Measurements from ENCODE around the gene EHMT1. TPM values are rescaled to one million over a fixed set of nuclear protein-coding genes. Genes with fewer than 3 reads are reported as not detected.

EHMT1 gene
- total RNA-seq, 2 experiments from 2014 or later: 66.0 to 70.8 TPM

DNA sequence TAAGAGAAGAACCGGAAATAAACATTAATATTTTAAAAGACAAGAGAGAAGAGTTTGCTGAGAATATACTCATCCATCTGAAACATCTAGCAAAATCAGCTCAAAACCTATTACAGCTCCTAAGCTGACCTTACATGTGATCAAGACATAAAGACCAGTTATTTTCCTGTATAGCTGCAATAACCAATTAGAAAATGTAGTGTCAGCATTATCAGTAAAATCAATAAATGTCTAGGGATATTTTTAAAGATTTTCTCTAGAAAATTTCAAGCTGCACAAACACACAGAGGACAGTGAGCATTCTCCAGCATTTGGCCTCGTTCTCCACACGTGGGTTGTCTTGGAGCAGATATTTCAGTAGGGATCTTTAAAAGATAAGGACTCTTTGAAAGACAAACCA, 131.2 kb downstream of the EHMT1 start:
- ChIA-PET POLR2A (no interaction called here), CTCF (interaction anchor here (1.5 kb wide), 1 partner anchor 15 kb away, joined by 3 read pairs; no protein-coding TSS in a partner anchor)
- peaks cover 44% of the 10 kb centered on the region for H3K36me3 Mint-ChIP-seq
- no peak for DNase-seq
- intact Hi-C loops (cut with micrococcal nuclease): no loop called here
- H3K9me3 Mint-ChIP-seq: peaks cover 4% of the 10 kb centered on the region
- no peak overlapping the region for H3K4me3 Mint-ChIP-seq
- H3K27ac Mint-ChIP-seq: no peak overlapping the region
- H3K27me3 Mint-ChIP-seq: no peaks in the 10 kb centered on the region
- peaks cover 9% of the 10 kb centered on the region for H3K4me1 Mint-ChIP-seq (ENCODE audit: low read depth)

DNA sequence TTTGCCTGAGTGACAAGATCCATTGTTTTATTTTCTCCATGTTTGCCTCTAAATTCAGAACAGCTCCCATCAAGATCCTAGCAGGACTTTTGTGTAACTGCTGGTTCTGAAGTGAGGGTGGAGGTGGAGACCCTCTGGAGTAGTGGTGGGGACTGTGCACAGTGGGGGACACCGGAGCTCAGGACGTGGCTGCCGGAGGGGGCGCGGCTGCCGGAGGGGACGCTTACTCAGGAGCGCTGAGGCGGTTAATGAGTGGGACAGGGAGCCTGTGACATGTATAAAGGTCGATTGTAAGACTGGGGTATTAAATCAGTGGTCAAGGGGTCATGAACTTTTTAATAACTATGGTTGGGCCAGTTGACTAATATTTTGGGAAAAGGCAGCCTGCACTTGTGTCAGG, 131.8 kb downstream of the EHMT1 start:
- intact Hi-C loops (cut with micrococcal nuclease): no loop called here
- no peaks in the 10 kb centered on the region for H3K27me3 Mint-ChIP-seq
- peaks cover 9% of the 10 kb centered on the region for H3K9me3 Mint-ChIP-seq
- CTCF ChIA-PET: no interaction called here
- no peak overlapping the region for H3K27ac Mint-ChIP-seq
- H3K4me1 Mint-ChIP-seq (ENCODE audit: low read depth): peaks cover 4% of the 10 kb centered on the region
- POLR2A ChIA-PET: no interaction called here
- H3K4me3 Mint-ChIP-seq: no peak overlapping the region
- peaks cover 47% of the 10 kb centered on the region for H3K36me3 Mint-ChIP-seq
- no peak for DNase-seq

DNA sequence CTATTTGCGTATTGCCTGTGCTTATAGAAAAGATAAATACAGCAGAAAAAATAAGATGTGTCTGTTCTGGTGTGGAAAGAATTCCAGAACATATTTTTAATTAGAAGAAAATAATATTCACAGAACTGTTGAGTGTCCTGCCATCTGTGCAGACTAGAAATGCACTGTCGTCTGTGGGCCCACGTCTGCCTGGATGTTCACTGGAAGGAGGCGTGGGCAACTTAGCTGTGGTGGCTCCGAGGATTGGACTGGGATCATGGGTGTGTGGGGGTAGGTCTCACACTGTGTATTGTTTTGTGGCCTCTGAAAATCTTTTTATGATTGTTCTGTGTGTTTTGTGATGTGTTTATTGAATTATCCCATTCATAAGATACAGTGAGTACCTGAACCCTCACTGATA, 132.8 kb downstream of the EHMT1 start:
- Mint-ChIP-seq H3K9me3 (peaks cover 12% of the 10 kb centered on the region), H3K4me1 (ENCODE audit: low read depth) (peaks cover 3% of the 10 kb centered on the region), H3K27ac (no peak overlapping the region), H3K4me3 (no peak overlapping the region), H3K36me3 (peaks cover 54% of the 10 kb centered on the region), H3K27me3 (no peaks in the 10 kb centered on the region)
- intact Hi-C loops (cut with micrococcal nuclease): no loop called here
- ChIA-PET CTCF (no interaction called here), POLR2A (interaction anchor here (0.6 kb wide), 1 partner anchor 214 kb away, joined by 3 read pairs; no protein-coding TSS in a partner anchor)
- no peak for DNase-seq

DNA sequence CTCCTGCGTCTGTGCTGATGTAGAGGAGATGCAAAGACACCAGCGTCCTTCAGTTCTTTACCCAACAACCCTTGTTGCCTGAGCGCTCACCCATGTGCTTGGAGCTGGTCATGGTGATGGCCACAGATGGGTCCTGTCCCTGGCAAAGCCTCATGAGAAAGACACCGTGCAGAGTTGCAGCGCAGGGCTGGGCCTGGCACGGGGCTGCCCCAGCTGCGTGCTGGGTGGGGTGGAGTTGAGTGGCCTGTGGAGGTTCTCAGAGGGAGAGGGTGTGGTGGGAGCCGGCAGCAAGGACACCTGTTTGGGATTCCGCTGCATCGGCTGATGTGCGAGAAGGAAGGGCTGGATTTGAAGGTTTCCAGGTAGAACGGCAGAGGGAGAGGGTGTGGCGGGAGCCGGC, 133.6 kb downstream of the EHMT1 start:
- no peak for DNase-seq
- Mint-ChIP-seq H3K36me3 (peaks cover 53% of the 10 kb centered on the region), H3K4me3 (no peak overlapping the region), H3K27ac (peak overlapping the region; percentile 39), H3K4me1 (ENCODE audit: low read depth) (peaks cover 12% of the 10 kb centered on the region), H3K9me3 (peaks cover 12% of the 10 kb centered on the region), H3K27me3 (no peaks in the 10 kb centered on the region)
- CTCF ChIA-PET: no interaction called here
- intact Hi-C loops (cut with micrococcal nuclease): no loop called here
- POLR2A ChIA-PET: no interaction called here

GRCh38 chr9:137753192-137753765, 134.5 kb downstream of the EHMT1 start:
- intact Hi-C loops (cut with micrococcal nuclease): no loop called here
- H3K4me3 Mint-ChIP-seq: no peak overlapping the region
- CTCF ChIA-PET: interaction anchor here (1.9 kb wide), 1 partner anchor 80 kb away, joined by 8 read pairs; no protein-coding TSS in a partner anchor

DNA sequence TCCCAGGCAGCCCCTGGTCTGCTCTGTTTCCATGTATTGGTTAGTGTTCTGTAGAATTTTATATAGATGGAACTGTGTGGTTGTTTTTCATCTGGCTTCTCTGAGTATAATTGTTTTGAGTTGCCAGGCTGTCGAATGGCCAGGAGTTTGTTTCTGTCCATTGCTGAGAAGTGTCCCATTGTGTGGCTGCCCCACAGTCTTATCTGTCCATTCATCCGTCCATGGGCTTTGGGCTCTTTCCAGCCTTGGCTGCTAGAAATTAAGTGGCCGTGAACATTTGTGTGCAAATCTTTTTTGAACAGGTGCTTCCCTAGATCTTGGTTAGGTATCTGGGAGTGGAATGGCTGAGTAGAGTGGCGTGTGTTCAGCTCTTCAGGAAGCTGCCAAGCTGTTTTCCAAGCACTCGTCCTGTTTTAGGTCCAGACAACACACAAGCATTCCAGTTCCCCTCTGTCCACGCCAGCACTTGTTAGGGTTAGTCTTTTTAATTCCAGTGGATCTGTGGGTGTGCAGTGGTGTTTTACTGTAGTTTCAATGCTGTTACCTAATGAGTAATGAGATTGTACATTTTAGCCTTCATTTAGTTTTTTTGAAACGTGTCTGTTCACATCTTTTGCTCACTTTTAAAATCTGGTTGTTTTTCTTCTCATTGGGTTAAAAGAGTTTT, 136.6 kb downstream of the EHMT1 start:
- intact Hi-C loops (cut with micrococcal nuclease): no loop called here
- Mint-ChIP-seq H3K4me3 (no peak overlapping the region), H3K4me1 (ENCODE audit: low read depth) (peaks cover 39% of the 10 kb centered on the region), H3K27me3 (no peaks in the 10 kb centered on the region), H3K9me3 (peaks cover 12% of the 10 kb centered on the region), H3K36me3 (peaks cover 71% of the 10 kb centered on the region), H3K27ac (no peak overlapping the region)
- ChIA-PET CTCF (interaction anchor here (1.9 kb wide), 1 partner anchor 82 kb away, joined by 8 read pairs; no protein-coding TSS in a partner anchor), POLR2A (no interaction called here)
- DNase-seq: no peak

More at GRCh38 chr9:137753192-137753765, 134.5 kb downstream of the EHMT1 start:
- DNase-seq: no peak
- H3K27me3 Mint-ChIP-seq: no peaks in the 10 kb centered on the region
- POLR2A ChIA-PET: no interaction called here
- peaks cover 20% of the 10 kb centered on the region for H3K4me1 Mint-ChIP-seq (ENCODE audit: low read depth)
- peaks cover 55% of the 10 kb centered on the region for H3K36me3 Mint-ChIP-seq
- H3K9me3 Mint-ChIP-seq: peaks cover 12% of the 10 kb centered on the region
- peak overlapping the region; percentile 18 for H3K27ac Mint-ChIP-seq

DNA sequence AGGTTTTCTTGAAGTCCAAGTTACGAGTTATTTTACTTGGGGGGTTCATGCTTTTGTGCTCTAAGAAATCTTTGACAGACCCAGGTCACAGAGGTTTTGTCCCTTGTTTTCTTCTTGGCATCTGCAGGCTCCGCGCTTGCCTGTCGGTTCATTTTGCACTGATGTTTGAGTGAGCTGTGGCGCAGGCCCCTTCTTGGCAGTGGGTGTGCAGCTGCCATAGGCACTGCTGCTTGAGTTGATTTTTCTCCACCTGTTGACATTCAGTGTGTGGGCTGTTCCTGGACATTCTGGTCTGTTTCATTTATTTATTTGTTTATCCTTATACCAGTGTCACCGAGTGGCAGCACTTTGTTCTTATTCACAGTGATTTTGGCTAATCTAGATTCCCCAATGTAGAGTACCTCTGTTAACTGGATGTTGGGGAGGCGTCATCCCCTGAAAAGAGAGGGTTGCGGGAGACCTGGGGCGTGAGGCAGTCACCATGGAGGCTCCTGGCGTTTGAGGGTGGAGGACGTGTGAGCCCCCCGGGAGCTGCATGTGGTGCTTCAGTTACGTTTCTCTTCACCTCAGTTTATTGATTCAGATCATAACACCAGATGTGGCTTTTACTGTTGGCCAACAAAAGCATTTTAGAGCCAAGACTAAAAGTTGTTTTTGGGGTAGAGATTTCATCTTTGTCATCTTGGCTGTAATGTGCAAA, 137.4 kb downstream of the EHMT1 start:
- H3K27me3 Mint-ChIP-seq: no peaks in the 10 kb centered on the region
- H3K36me3 Mint-ChIP-seq: peaks cover 67% of the 10 kb centered on the region
- H3K4me3 Mint-ChIP-seq: no peak overlapping the region
- peaks cover 12% of the 10 kb centered on the region for H3K9me3 Mint-ChIP-seq
- H3K4me1 Mint-ChIP-seq (ENCODE audit: low read depth): peaks cover 47% of the 10 kb centered on the region
- DNase-seq: no peak
- intact Hi-C loops (cut with micrococcal nuclease): no loop called here
- POLR2A ChIA-PET: no interaction called here
- CTCF ChIA-PET: no interaction called here
- H3K27ac Mint-ChIP-seq: peak overlapping the region; percentile 90

DNA sequence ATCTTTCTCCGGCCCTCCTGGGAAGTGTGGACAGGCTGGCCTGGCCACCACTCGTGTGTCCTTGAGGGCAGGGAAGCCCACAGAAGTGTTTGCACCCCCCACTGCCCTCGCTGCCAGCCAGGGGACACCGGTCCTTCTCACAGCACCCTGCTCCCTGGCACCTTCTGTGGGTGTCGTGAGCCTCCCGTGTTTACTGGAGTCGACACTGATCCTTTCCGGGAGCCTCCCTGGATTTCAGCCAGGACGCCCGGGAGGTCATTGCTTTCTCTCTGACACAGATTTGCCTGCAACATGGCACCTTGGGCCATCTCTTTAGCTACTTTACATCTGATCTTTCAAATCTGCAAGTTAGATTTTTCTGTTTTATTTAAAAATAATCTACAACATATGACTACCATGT, 138.3 kb downstream of the EHMT1 start:
- POLR2A ChIA-PET: no interaction called here
- peaks cover 52% of the 10 kb centered on the region for H3K4me1 Mint-ChIP-seq (ENCODE audit: low read depth)
- no peak overlapping the region for H3K4me3 Mint-ChIP-seq
- peak overlapping the region; percentile 90 for H3K27ac Mint-ChIP-seq
- DNase-seq: no peak
- CTCF ChIA-PET: interaction anchor here (1.0 to 2.1 kb wide), 2 partner anchors 15 to 84 kb away, joined by 3 to 9 read pairs; no protein-coding TSS in a partner anchor
- peaks cover 12% of the 10 kb centered on the region for H3K9me3 Mint-ChIP-seq
- H3K27me3 Mint-ChIP-seq: no peaks in the 10 kb centered on the region
- peaks cover 66% of the 10 kb centered on the region for H3K36me3 Mint-ChIP-seq
- intact Hi-C loops (cut with micrococcal nuclease): no loop called here

DNA sequence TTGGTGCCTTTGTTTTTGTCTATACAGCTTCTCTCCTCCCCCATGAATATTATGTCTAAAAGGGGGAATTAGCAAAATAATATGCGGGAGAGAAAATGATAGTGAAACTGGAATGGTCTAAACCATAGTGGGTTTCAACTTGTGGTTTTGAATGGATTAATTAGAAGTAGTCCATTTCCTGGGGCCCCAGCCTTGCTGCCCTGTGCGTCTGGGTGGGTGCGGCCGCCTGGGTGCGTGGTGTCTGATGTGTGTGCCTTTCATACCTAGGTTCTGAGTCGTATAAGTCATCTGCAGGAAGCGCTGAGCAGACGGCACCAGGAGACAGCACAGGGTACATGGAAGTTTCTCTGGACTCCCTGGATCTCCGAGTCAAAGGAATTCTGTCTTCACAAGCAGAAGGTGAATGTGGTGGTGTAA, 138.8 kb downstream of the EHMT1 start:
- DNase-seq: peak; percentile 78
- intact Hi-C loops (cut with micrococcal nuclease): no loop called here
- H3K9me3 Mint-ChIP-seq: peaks cover 12% of the 10 kb centered on the region
- H3K4me3 Mint-ChIP-seq: peak overlapping the region; percentile 44
- peaks cover 57% of the 10 kb centered on the region for H3K4me1 Mint-ChIP-seq (ENCODE audit: low read depth)
- no peaks in the 10 kb centered on the region for H3K27me3 Mint-ChIP-seq
- peak overlapping the region; percentile 90 for H3K27ac Mint-ChIP-seq
- ChIA-PET CTCF (interaction anchor here (1.0 to 2.1 kb wide), 2 partner anchors 15 to 85 kb away, joined by 3 to 9 read pairs; no protein-coding TSS in a partner anchor), POLR2A (no interaction called here)
- peaks cover 66% of the 10 kb centered on the region for H3K36me3 Mint-ChIP-seq

- ChIA-PET POLR2A (no interaction called here), CTCF (interaction anchor here (2.1 kb wide), 1 partner anchor 85 kb away, joined by 9 read pairs; no protein-coding TSS in a partner anchor)
- no peaks in the 10 kb centered on the region for H3K27me3 Mint-ChIP-seq
- peak overlapping the region; percentile 44 for H3K4me3 Mint-ChIP-seq
- DNase-seq: no peak
- H3K36me3 Mint-ChIP-seq: peaks cover 66% of the 10 kb centered on the region
- H3K9me3 Mint-ChIP-seq: peaks cover 12% of the 10 kb centered on the region
- H3K4me1 Mint-ChIP-seq (ENCODE audit: low read depth): peaks cover 59% of the 10 kb centered on the region
- H3K27ac Mint-ChIP-seq: peak overlapping the region; percentile 90
- intact Hi-C loops (cut with micrococcal nuclease): no loop called here
Observed at GRCh38 chr9:137758067-137758466, 139.3 kb downstream of the EHMT1 start.

- intact Hi-C loops (cut with micrococcal nuclease): no loop called here
- no peak for DNase-seq
- Mint-ChIP-seq H3K36me3 (peaks cover 69% of the 10 kb centered on the region), H3K27me3 (no peaks in the 10 kb centered on the region), H3K4me3 (no peak overlapping the region), H3K27ac (peak overlapping the region; percentile 82), H3K9me3 (peaks cover 12% of the 10 kb centered on the region), H3K4me1 (ENCODE audit: low read depth) (peaks cover 60% of the 10 kb centered on the region)
- ChIA-PET POLR2A (no interaction called here), CTCF (no interaction called here)
Observed at GRCh38 chr9:137759117-137759516, 140.3 kb downstream of the EHMT1 start.

GRCh38 chr9:137759649-137760321, 141.0 kb downstream of the EHMT1 start:
- Mint-ChIP-seq H3K36me3 (peaks cover 70% of the 10 kb centered on the region), H3K4me3 (no peak overlapping the region), H3K4me1 (ENCODE audit: low read depth) (peaks cover 61% of the 10 kb centered on the region), H3K27me3 (no peaks in the 10 kb centered on the region), H3K27ac (peak overlapping the region; percentile 82), H3K9me3 (peaks cover 10% of the 10 kb centered on the region)
- intact Hi-C loops (cut with micrococcal nuclease): no loop called here
- POLR2A ChIA-PET: no interaction called here
- DNase-seq: peak; percentile 13
- CTCF ChIA-PET: no interaction called here
